Measurements from ENCODE around the gene PBLD.
A peak's percentile ranks its signal among the peaks of the same experiment; 100 is the strongest.
"Not testable (repeated sequence)": the region's sequence is repeated elsewhere in the genome, so short reads cannot be mapped to it uniquely, and the experiment has no call there.

Gene PBLD

GRCh38 chr10:68277814-68278213, 54.9 kb downstream of the PBLD start:
- not testable (repeated sequence) for DNase-seq

DNA sequence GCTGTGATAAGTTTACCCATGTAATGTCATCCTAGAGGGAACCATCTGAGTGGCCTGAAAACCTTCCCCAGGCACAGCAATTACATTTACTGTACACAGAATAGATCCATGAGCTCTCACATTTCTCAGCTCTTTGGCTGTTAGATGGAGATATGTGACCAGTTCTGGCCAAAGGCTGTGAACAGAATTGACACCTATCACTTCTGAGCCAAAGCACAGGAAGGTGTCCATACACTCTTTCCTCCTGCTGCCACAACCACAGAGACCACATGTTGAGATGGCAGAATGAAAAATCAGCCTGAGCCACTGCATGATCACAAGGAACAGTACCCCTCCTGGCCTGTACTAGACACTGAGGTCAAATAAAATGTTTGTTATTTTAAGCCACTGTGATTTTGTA, 56.5 kb downstream of the PBLD start:
- no peak for DNase-seq

DNA sequence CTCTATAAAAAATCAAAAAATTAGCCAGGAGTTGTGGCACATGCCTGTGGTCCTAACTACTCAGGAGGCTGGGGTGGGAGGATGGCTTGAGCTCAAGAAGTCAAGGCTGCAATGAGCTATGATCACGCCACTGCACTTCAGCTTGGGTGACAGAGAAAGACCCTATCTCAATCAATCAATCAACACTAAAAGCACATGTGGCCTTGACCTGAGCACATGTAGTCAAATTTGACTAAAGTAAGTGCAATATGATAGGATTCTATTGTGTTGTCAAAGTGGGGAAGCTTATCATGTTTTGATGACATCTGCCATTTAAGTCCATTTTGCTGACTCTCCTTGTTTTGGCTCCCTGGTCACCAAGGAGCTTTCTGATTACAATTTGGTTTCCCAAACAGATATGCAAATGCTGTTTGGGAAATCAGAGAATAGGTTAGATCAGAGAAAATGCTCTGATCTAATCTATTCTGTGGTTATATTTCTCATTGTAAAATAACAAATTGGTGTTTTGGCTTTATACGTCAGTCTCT, 57.1 kb downstream of the PBLD start:
- no peak for DNase-seq

GRCh38 chr10:68272833-68273232, 59.9 kb downstream of the PBLD start:
- DNase-seq, result no peak

DNA sequence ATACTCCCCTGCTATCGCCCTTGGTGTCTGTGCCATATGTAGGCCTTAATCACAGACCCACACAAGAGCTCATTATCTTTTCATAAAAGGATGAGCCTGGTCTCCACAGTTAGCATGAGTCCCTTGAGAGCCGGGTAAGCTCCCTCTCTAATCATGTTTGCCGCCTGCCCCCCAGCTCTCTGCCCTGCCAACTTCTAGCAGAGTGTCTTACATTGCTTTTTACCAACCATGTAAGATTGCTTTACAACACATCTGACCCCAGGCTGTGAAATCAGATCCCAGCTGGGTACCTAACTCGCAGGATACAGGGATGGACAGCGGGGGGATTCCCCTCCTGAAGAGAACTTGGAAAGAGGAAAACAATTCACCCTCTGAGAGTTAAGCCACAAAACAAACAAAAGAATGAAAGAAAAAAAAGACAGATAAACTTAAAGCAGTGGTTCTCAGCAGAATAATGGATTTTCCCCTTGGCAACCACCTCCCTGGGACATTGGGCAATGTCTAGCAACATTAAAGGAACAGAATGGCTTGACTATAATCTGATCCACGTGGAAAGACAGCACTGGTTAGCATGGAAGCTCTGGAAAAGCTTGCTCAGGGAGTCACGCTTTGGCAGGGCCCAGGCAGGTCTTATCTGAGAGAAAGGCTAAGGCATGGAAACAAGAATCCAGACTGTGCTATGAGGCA, 61.4 kb downstream of the PBLD start:
- no peak for DNase-seq

DNA sequence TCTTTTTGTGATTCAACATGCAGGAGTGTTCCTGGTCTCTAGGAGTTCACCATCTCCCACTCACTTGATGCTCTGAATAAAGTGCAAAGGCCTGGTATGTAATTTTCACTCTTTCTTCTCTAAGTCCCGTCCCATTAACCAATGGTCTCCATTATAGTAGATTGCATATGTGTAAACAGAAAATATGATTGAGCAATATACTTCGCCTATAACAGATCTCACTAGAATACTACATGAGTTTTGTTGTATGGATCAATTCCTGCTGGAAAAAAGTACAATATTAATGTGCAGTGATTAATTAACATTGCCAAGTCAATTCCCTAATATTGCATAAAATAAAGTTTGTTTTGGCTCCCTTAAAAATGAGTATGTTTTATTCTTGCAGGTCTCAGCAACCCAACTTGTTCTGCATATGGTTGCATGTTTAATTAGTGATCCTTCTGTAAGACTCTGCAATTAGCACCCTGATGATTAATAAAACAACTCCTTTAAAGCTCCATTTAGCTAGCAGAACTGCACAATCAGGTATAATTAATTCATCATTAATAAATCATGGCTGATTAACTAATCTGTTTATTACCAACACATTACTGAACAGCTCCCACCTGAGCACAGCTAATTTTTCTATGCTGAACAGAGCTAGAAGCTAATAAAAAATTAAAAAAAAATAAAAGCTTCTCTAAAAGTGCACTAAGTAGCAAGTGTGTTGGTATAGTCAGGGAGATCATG, 63.0 kb downstream of the PBLD start:
- no peak for DNase-seq

GRCh38 chr10:68261132-68261856, 71.4 kb downstream of the PBLD start:
- peak; percentile 1 for DNase-seq

DNA sequence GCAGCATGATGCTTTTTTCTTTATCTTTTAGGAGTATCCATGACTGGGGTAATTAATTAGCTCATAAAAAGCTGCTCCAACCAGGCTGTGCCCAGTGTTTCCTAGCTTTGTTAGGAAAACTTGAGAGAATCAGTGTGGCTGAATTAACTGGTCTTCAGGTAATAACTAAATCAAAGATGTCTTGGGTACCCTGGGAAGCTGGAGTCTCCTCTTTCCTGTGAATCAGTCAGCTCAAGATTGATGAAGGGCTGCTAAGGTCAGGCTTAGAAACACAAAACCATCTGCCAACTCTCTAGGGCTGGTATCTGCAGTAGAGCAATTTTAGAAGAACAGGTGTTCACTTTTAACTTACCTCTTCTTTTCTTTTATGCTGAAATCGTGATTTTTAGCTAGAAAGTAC, 79.4 kb downstream of the PBLD start:
- no peak for DNase-seq

DNA sequence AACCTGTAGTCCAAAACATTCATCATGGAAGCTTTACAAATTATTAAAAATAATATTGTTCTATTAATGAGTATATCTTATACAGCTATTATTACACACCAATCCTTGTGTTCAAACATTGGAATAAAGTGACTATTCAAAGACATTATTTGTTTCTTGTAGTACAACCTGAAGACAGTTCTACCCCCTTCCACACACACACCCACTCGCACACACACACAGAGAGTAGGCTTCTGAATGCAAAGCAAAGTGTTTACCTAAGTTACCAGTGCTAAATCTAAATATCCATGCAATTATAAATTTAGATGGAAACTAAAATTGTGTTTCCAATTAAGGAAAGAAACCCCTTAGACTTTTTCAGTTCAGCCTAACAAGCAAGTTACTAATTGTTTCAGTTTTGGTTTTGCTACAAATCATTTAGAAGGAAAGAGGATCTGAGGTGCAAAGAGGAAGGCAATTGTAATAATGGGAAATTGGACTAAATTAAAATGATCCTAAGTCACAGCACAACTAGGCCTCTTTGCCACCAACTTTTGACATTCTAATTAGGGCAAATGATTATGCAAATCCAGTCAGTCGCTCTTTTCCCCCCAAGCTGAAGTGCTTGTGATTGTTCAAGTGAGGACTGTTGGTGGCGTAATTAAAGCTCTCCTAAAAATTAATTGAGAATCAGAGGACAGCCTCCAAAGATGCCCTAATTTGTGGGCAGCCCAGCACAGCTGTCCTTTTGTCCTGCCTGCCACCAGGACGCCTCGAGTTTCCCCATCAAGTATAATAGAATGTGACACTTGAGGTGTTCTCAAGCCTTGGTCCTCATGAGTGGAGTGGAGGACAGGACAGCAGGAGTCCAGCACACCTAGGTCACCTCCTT, 80.9 kb downstream of the PBLD start:
- no peak for DNase-seq

GRCh38 chr10:68251151-68251550, 81.6 kb downstream of the PBLD start:
- no peak for DNase-seq

DNA sequence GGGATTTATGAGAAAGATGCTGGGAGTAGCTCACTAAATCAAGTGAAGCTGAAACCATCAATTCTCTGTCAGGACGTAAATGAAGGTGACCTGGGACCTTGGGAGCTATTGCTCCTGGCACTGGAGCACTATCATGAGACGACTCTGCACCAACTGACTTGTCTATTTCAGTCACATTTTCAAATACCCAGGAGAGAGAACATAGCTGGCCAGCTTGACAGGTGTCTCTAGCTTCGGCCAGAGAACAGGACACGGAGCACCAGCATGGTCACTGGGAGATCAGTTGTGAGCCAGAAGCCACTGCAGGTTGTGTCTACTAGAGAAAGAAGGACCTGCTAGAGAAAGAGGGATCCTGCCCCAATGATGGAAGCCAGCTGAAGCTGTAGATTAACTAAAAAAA, 83.4 kb downstream of the PBLD start:
- DNase-seq, result no peak

- DNase-seq, result no peak
These were observed 84.8 kb downstream of the PBLD start for GRCh38 chr10:68247931-68248330.

- not testable (repeated sequence) for DNase-seq
These were observed 86.3 kb downstream of the PBLD start for GRCh38 chr10:68246397-68246796.

- no peak for DNase-seq
These were observed 90.7 kb downstream of the PBLD start for GRCh38 chr10:68242051-68242450.

DNA sequence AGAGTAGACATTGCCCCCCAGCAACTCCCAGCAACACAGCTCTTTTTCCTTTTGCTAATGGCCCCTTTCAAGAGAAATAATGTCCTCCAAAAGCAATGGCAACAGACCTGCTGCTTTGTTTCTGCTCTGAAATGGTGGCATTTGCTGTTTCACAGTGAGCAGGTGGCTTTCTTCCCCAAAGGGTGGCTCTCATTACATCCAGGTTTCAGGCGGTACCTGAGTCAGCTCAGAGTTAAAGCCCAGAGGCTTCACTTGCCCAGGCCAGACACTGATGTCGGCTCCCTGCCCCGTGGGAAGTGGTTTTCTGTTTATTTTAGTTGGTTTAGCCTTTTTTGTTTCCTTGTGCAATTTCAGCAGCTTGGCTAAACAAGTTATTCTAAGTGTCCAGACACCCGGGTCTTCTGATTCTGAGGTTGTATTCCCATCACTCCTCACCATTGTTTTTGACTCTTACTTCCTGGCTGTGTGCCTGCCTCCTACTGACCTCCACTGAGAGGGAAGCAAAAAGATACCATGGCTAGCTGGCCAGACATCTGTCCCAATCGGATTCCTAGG, 93.1 kb downstream of the PBLD start:
- DNase-seq, result no peak

GRCh38 chr10:68239069-68239468, 93.7 kb downstream of the PBLD start:
- no peak for DNase-seq

DNA sequence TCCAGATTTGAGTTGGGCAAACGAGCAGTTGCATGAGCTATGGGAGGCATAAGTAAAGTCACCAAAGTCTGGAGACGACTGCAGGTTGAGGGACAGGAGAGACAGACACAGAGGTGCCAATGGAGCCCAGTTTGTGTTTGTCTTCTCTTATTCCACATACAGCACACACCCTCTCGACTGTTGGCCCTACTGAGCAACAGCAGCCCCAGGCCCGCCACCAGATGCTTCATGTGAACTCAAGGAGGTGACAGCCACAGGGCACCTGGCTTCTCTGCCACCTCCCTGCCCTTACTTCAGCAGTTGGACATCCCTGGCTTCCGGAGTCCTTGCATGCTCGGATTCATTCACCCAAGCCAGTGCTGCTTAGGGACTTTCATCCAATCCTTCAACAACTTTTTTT, 94.4 kb downstream of the PBLD start:
- no peak for DNase-seq

GRCh38 chr10:68237173-68237572, 95.6 kb downstream of the PBLD start:
- no peak for DNase-seq

GRCh38 chr10:68235581-68235980, 97.1 kb downstream of the PBLD start:
- no peak for DNase-seq

- DNase-seq, result no peak
These were observed 97.6 kb downstream of the PBLD start for GRCh38 chr10:68235111-68235510.

DNA sequence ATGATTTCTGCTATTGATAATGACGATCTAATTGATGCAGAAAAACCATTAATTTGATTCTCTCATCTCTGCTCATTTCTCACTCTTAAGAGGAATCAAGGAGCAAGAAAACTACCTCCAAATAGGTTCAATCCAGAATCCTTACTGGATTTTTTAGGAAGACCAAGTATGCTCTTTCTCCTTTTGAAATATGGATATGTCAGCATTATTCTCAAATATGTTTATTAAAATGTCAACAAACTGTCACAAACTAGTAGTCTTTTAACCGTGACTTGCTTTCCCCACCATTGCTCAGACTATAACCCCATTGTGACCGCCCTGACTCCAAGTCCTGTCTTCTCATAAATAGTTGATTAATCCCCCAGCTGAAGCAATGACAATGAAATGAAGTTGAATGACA, 99.7 kb downstream of the PBLD start:
- DNase-seq, result no peak

Data from NCI-H1092 treated with DMSO at 0.1 percent for 48 hours (cell line).